ENCODE data around the gene ZDHHC22.

The ZDHHC22 gene

DNA sequence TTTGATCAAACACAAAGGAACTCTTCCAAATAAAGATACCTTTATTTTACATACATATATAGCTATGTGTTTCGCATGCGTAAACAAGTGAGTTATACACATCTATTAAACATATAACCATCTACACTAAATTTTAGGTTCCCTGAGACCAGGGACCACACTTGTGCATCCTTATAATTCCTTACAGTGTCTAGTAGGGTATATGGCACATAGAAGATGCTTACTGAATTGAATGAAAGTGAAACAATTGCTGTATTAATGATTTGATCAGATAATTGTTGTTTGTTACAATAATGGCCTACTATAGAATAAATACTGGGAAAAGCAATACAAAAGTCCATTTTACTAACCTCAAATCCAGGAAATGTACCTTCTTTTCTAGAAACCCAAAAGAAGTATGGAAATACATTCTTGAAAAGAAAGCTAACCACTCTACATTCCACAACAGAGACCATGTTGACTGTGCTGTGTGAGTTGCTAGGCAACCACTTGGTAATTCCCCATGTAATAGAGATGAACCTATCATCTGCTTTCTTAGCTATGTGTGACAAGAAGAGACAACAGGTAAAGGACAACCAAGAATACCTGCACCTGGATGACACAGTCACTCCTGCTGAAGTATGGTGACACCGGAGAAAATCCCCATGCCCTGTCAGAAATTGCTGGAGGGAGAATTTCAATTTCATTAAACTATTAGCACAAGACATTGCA lies 55.4 kb downstream of the ZDHHC22 start:
- no peak for FAIRE-seq
- no peak for DNase-seq (ENCODE audit: insufficient read length, low spot score)

GRCh38 chr14:77085538-77085937 lies 56.1 kb downstream of the ZDHHC22 start:
- no peak for FAIRE-seq
- no peak for DNase-seq (ENCODE audit: insufficient read length, low spot score)

GRCh38 chr14:77084985-77085384 lies 56.6 kb downstream of the ZDHHC22 start:
- DNase-seq (ENCODE audit: insufficient read length, low spot score) (no peak), FAIRE-seq (no peak)

- no peak for FAIRE-seq
- no peak for DNase-seq (ENCODE audit: insufficient read length, low spot score)
These were observed 58.5 kb downstream of the ZDHHC22 start for GRCh38 chr14:77083082-77083481.

GRCh38 chr14:77082356-77082755 lies 59.2 kb downstream of the ZDHHC22 start:
- no peak for DNase-seq (ENCODE audit: insufficient read length, low spot score)
- no peak for FAIRE-seq

All from GM19239 (cell line).